HG02763 (cell line): Measurements from ENCODE around the gene ATP5PB.

Experiments used
- ATAC-seq: cut with Tn5 transposase; IDR thresholded peaks from one replicate; pipeline ENCODE4 v1.9.1; 2021; ENCODE audit warnings: mild to moderate bottlenecking, moderate library complexity; ENCODE audit not compliant: unreplicated experiment

The ATP5PB gene

GRCh38 chr1:111474106-111474505 lies 24.8 kb downstream of the ATP5PB start:
- no peak for ATAC-seq

- ATAC-seq, result no peak
These were observed 25.3 kb downstream of the ATP5PB start for GRCh38 chr1:111474521-111474920.

- no peak for ATAC-seq
These were observed 26.4 kb downstream of the ATP5PB start for GRCh38 chr1:111475701-111476100.

- ATAC-seq, result no peak
These were observed 26.9 kb downstream of the ATP5PB start for GRCh38 chr1:111476214-111476613.

GRCh38 chr1:111476761-111477309 lies 27.6 kb downstream of the ATP5PB start:
- peak; percentile 65 for ATAC-seq

GRCh38 chr1:111480674-111481073 lies 31.4 kb downstream of the ATP5PB start:
- ATAC-seq, result no peak

GRCh38 chr1:111481387-111482221 lies 32.3 kb downstream of the ATP5PB start:
- ATAC-seq, result no peak

- ATAC-seq, result no peak
These were observed 33.9 kb downstream of the ATP5PB start for GRCh38 chr1:111483166-111483565.

GRCh38 chr1:111483876-111484275 lies 34.6 kb downstream of the ATP5PB start:
- no peak for ATAC-seq

GRCh38 chr1:111484391-111485026 lies 35.2 kb downstream of the ATP5PB start:
- ATAC-seq, result no peak

GRCh38 chr1:111486431-111486830 lies 37.2 kb downstream of the ATP5PB start:
- ATAC-seq, result no peak

- no peak for ATAC-seq
These were observed 37.9 kb downstream of the ATP5PB start for GRCh38 chr1:111487133-111487532.

GRCh38 chr1:111488669-111489068 lies 39.4 kb downstream of the ATP5PB start:
- no peak for ATAC-seq

- no peak for ATAC-seq
These were observed 40.3 kb downstream of the ATP5PB start for GRCh38 chr1:111489604-111490003.

- ATAC-seq, result no peak
These were observed 41.0 kb downstream of the ATP5PB start for GRCh38 chr1:111490220-111490619.

GRCh38 chr1:111491070-111491469 lies 41.8 kb downstream of the ATP5PB start:
- no peak for ATAC-seq

- ATAC-seq, result no peak
These were observed 47.1 kb downstream of the ATP5PB start for GRCh38 chr1:111496398-111496797.

- no peak for ATAC-seq
These were observed 48.3 kb downstream of the ATP5PB start for GRCh38 chr1:111497592-111497991.

- ATAC-seq, result no peak
These were observed 49.9 kb downstream of the ATP5PB start for GRCh38 chr1:111499026-111499785.

GRCh38 chr1:111501645-111502044 lies 52.4 kb downstream of the ATP5PB start:
- ATAC-seq, result no peak

GRCh38 chr1:111503585-111504060 lies 54.4 kb downstream of the ATP5PB start, which contains the start of the genes ADORA3 and TMIGD3:
Gene ADORA3 (minus strand): TSS chr1:111503633. CDS start chr1:111503354, 279 bp downstream.
Gene TMIGD3 (minus strand): TSS chr1:111503633. CDS start chr1:111503354, 279 bp downstream.
- ATAC-seq, result no peak
